SK-N-SH (cell line): ENCODE data around the gene NDUFB8.

ENCODE experiments used
- CTCF ChIP-seq: fragments of 200-600 bp; sonication (generic); IDR thresholded peaks from 2 replicates; pipeline ENCODE4 v1.6.1; 2017; ENCODE audit warnings: antibody characterized with exemption, mild to moderate bottlenecking, moderate library complexity
- EZH2phosphoT487 ChIP-seq: fragments of 200-600 bp; sonication (generic); IDR thresholded peaks from 2 replicates; pipeline ENCODE4 v1.6.1; 2017; ENCODE audit warnings: low read depth, mixed run types, mild to moderate bottlenecking, antibody characterized with exemption, moderate library complexity, borderline replicate concordance
- MAX ChIP-seq: IDR thresholded peaks from 2 replicates; pipeline ENCODE4 v1.4.0; 2012; ENCODE audit warnings: low read depth
- NFIC ChIP-seq: IDR thresholded peaks from 2 replicates; pipeline ENCODE4 v1.4.0; 2012; ENCODE audit warnings: borderline replicate concordance
- POLR2AphosphoS5 ChIP-seq: IDR thresholded peaks from 2 replicates; pipeline ENCODE4 v1.6.1; 2012; ENCODE audit warnings: low read depth, low read length
- RAD21 ChIP-seq: IDR thresholded peaks from 2 replicates; pipeline ENCODE4 v1.6.1; 2012; ENCODE audit warnings: mild to moderate bottlenecking, low read length
- REST ChIP-seq: IDR thresholded peaks from 2 replicates; pipeline ENCODE4 v1.6.1; 2012; ENCODE audit warnings: mild to moderate bottlenecking, low read depth, low read length, moderate library complexity
- SMC3 ChIP-seq: IDR thresholded peaks from 2 replicates; pipeline ENCODE4 v1.6.1; 2012; ENCODE audit warnings: low read depth, low read length, improper control_type of control experiment

GRCh38 chr10:100565206-100565985 is 35.7 kb upstream of the NDUFB8 start:
- TF ChIP-seq EZH2phosphoT487 = no peak
- TF ChIP-seq MAX = no peak
- no peak for TF ChIP-seq CTCF
- no peak for TF ChIP-seq REST
- no peak for TF ChIP-seq SMC3
- TF ChIP-seq POLR2AphosphoS5 = no peak
- TF ChIP-seq RAD21 = no peak
- no peak for TF ChIP-seq NFIC
